GM18519 (cell line): ENCODE data around the gene CD27.
A peak's percentile ranks its signal among the peaks of the same experiment; 100 is the strongest.
"Not testable (repeated sequence)": the region's sequence is repeated elsewhere in the genome, so short reads cannot be mapped to it uniquely, and the experiment has no call there.

ENCODE experiments used
- ATAC-seq: cut with Tn5 transposase; IDR thresholded peaks from one replicate; pipeline ENCODE4 v1.9.1; 2021; ENCODE audit warnings: mild to moderate bottlenecking, moderate library complexity; ENCODE audit not compliant: unreplicated experiment, low FRiP score

CD27 gene

DNA sequence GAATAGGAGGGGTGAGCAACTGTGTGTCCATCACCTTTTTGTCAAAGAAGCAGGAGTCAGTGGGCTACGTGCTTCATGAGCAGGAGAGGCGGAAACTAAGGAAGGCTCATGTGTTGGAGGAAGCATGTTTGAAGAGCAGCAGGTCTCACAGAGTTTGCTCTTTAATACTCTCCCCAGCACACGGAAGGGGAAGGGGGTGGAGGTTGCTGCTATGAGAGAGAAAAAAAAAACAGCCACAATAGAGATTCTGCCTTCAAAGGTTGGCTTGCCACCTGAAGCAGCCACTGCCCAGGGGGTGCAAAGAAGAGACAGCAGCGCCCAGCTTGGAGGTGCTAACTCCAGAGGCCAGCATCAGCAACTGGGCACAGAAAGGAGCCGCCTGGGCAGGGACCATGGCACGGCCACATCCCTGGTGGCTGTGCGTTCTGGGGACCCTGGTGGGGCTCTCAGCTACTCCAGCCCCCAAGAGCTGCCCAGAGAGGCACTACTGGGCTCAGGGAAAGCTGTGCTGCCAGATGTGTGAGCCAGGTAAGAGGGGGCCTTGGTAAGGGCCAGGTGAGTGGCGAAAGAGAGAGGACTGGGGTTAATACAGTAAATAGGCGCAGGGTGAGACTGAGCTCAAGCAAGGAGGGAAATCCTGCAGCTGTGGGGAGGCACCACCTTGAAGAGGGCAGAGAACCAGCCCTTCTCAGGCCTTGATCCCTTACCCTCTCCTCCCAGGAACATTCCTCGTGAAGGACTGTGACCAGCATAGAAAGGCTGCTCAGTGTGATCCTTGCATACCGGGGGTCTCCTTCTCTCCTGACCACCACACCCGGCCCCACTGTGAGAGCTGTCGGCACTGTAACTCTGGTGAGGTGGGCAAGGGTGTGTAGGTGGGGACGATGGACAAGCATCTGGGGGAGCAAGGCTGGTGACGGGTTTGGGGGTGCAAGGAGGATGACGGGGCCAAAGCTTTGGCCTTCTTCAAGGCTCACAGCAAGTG lies at the start of gene CD27:
TSS of gene CD27 (plus strand) at position 252 of the 985 bp plus-strand sequence. CDS start at position 393, 141 bp downstream.
- no peak for ATAC-seq

DNA sequence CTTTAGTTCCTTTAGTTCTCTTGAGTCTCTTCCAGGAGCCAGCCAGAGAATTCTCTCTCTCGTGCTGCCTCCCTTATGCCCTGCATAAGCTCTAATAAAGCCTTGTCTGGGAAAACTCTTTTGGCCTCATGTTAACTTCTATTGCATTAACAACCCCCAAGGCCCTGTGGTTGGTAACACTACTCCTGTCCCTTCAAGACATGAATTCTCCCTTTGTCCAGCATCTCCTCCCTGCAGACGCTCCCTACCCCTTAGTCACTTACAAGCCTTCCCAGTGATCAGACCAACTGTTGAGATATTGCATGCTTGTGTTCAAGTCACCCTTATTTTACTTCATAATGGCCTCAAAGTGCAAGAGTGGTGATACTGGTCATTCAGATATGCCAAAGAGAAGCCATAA lies 48.7 kb upstream of the CD27 start:
- ATAC-seq, result no peak

DNA sequence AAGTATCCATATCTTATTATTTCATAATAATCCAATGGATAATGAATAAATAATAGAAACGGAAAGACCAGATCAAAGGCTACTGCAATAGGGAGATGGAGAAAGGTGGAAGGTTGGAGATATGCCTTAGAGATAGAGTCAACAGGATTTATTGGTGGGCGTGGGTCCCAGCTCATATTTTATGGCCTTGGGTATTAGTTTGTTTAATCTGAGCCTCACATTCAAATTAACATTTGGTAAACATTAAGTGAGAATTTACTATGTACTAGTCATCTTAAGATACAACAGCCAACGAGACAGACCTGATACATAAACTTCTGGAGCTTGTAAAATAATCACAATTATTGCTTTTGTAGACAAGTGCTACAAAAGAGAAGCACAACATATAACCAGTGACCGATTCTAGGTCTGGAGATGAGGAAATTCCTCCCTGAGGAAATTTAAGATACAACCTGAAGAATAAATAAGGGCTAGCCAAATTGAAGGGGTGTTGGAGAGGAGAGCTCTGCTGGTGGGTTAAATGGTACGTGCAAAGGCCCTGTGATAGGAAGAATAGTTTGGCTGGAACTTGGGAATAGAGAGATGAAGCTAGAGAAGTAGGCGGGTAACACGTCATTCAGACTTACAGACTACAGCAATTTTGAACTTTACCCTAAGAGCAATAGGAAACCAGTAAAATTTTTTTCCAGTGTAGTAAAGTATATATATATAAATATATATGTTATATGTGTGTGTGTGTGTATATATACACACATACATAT lies 44.7 kb upstream of the CD27 start:
- no peak for ATAC-seq

DNA sequence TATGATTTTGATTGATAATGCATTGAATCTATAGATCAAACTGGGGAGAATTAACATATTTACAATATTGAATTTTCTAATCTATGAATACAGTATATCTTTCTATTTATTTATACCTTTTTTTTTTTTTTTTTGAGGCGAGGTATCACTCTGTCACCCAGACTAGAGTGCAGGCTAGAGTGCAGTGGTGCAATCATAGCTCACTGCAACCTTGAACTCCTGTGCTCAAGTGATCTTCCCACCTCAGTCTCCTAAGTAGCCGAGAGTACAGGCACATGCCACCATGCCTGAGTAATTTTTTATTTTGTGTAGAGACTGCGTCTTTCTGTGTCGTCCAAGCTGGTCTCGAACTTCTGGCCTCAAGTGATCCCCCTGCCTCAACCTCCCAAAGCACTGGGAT lies 40.4 kb upstream of the CD27 start:
- no peak for ATAC-seq

GRCh38 chr12:6405963-6406362 lies 38.8 kb upstream of the CD27 start:
- no peak for ATAC-seq

DNA sequence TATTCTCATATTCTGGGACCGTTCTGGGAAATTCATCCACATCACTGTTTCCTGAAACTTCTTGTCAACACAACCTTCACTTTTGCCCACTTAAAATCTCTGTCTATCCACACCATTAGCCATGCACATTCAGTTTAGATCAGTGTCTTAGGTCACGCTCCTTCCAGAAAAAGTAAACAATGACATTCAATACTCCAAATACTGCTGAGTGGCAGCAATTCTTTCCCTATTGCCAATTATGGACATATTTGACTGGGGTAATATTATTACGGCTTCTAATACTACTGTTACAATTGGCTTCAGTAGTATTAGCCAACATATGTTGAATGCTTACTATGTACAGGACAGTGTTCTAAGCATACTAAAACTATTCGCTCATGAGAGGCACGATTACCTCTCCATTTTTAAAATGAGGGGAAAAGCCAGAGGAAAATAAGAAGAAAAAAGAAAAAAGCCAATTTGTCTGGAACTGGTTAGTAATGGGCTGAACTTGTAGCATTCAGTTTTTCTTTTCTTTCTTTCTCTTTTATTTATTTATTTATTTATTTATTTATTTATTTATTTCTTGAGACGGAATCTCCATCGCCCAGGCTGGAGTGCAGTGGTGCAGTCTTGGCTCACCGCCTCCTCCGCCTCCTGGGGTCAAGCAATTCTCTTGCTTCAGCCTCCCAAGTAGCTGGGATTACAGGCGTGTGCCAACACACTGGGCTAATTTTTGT lies 37.4 kb upstream of the CD27 start:
- no peak for ATAC-seq

DNA sequence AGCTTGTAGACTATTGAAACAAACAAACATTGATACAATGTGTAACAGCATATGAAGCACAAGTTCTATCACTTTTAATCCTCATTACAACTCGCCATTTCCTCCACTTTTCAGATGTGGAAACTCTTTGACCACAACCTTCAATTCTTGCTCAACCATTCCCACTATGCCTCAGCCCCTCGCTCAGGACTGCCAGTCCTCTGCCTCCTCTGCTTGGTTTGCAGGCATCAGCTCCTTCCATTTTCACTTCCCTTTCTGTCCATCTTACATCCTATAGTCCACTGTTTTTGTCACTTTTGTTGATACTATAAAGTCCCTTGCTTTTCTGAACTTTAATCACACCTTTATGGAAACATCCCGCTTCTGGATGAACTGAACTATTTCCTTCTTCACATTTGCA lies 28.2 kb upstream of the CD27 start:
- no peak for ATAC-seq

DNA sequence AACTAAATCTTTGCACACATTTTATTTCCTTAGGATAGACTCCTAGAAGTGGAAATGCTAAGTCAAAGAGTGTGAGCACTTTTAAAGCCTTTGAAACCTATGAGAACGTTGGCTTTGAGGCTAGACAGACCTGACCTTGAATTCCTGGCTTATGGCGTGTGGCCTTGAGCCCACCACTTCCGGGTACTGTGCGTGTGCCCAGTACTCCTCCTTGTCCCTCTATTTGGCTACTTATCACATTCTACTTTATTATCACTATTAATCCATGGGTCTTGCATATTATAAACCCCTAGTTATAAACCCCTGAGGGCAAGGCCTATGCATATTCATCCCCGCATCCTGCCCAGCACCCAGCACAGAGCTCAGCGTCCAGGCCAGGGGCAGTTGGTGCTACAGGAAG lies 26.0 kb upstream of the CD27 start:
- ATAC-seq, result no peak

DNA sequence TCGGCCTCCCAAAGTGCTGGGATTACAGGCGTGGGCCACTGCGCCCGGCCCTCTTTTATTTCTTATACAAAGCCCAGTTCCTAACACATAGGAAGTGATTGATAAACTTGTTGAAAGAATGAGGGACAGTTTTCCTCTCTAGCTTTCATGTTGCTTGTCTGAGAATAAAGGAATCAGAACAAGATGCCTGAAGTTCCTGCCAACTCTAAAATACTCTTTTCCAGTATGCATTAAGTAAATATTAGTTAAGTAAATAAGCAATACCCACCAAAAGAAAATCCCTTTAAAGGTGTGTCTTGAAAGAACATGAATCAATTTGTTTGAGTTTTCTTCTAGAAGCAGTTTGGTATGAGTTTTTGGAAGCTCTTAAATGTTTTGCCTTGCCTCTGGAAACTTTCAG lies 24.4 kb upstream of the CD27 start:
- ATAC-seq, result no peak

DNA sequence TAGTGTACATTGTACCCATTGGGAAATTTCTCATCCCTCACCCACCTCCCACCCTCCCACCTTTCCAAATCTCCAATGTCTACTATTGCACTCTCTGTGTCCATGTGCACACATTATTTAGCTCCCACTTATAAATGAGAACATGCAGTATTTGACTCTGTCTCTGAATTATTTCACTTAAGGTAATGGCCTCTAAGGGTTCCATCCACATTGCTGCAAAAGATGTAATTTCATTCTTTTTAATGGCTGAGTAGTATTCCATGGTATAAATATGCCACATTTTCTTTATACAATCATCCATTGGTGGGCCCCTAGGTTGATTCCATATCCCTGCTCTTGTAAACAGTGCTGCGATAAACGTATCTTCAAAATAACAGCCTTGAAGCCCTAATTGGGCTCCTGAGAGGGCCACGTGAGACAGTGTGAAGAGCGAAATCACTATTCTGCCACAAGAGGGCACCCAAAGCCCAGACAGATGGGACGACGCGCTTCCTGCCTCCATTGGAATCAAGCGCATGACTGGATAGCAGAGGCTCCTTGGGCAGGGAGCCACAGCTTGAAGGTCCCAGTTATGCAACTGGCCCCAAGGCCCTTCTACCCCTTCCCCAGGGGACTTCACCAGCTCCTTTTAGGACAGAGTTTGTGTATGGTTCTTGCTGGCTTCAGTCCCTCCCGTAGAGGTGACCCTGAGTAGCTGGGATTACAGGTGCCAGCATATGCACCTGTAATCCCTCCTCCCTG lies 21.3 kb upstream of the CD27 start:
- no peak for ATAC-seq

GRCh38 chr12:6424008-6424347 lies 20.8 kb upstream of the CD27 start:
- no peak for ATAC-seq

DNA sequence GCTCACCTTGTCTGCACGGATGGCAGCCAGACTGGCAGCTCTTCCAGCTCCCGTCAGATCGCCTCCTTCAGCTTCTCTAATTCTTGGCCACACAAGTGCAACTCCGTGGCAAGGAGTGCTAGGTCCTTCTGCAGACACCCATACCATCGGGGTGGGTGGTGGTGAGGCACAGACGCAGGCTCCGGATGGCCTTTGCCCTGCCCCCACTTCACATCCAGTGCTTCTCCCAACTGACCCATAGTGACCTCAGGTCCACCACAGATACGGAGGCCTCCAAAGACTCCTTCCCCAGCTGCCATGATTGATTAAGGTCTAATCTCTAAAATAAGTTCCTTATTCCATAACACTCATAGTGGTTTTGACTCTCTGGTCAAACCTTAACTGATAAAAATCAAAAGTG lies 19.9 kb upstream of the CD27 start:
- no peak for ATAC-seq

DNA sequence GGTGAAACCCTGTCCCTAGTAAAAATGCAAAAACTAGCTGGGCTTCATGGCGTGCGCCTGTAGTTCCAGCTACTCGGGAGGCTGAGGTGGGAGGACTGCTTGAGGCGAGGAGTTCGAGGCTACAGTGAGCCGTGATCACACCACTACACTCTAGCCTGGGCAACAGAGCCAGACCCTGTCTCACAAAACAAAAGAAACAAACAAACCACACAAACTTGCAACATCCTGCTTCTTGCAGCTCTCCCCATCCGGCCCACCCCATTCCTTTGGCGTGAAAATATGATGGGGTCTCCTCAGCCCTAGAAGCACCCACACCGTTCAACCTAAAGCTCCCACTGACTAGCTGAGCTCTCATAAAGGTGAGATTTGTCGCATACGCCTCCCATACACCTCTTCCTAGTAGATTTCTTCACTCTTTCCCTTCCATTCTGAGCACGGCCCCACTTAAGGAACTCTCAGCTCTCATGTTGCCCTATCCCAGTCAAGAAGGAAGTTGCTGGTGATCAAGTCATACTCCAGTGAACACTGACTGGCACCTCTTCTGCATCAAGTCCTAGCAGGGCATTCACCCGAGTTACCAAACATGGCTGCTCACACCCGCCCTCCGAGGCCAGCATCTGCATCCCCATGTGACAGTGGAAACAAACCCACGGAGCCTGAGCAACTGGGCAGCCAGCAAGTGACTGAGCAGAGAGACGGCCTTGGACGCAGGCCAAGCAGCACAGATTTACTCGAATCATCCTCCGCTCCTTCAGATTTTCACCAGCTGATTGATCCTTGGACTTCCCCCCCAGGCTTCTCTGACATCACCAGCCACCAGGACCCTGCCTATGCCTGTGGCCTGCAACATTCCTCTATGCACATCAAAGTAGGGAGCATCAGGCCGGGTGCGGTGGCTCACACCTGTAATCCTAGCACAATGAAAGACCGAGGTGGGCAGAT lies 18.9 kb upstream of the CD27 start:
- no peak for ATAC-seq

DNA sequence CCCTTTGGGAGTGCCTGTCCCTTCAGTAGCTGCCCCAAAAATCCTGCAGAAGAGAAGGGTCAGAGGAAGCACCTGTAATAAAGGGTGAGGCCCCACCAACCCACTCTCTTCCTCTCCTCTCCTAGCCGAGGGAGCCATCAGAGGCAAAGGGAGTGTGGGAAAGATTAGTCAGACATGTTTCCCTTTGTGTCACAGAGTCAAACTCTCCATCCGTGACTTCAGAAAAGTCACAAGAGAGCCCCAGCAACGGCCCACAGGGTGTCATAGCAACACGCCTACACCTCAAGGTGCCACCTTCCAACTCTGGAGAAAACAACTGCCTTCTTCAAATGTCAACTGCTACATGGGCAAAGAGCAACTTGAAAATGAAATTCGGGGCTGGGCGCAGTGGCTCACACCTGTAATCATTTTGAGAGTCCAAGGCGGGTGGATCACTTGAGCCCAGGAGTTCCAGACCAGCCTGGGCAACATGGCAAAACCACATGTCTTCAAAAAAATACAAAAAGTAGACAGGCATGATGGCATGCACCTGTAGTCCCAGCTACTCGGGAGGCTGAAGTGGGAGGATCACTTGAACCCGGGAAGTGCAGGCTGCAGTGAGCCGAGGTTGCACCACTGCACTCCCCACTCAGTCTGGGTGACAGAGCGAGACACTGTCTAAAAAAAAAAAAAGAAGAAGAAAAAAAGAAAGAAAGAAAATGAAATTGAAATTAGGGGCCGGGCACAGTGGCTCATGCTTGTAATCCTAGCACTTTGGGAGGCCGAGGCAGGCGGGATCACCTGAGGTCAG lies 17.7 kb upstream of the CD27 start:
- ATAC-seq, result peak; percentile 38

- not testable (repeated sequence) for ATAC-seq
Measured at GRCh38 chr12:6427796-6428195, 17.0 kb upstream of the CD27 start.

GRCh38 chr12:6428326-6428725 lies 16.4 kb upstream of the CD27 start:
- ATAC-seq, result no peak

- ATAC-seq, result no peak
Measured at GRCh38 chr12:6430124-6430989, 14.4 kb upstream of the CD27 start.

GRCh38 chr12:6432991-6433390 lies 11.8 kb upstream of the CD27 start:
- ATAC-seq, result no peak
